HepG2 (cell line): ENCODE data around the gene NUP107.

ENCODE experiments used
- MTF1 ChIP-seq: sonication (generic); formaldehyde crosslinking; IDR thresholded peaks from 2 replicates; pipeline ENCODE4 v1.5.0; 2020; ENCODE audit warnings: missing genetic modification reagents
- TF ChIP-seq, protein P1 (sequence below), 2 experiments: fragments of 450-650 bp in 1 of 2; sonication (generic) in 1 of 2; formaldehyde crosslinking; IDR thresholded peaks; 2 replicates each; pipeline versions ENCODE4 v1.5.0 to v1.8.0; 2020 to 2022; ENCODE audit warnings: mild to moderate bottlenecking in 1 of 2, missing genetic modification reagents in 1 of 2

DNA sequence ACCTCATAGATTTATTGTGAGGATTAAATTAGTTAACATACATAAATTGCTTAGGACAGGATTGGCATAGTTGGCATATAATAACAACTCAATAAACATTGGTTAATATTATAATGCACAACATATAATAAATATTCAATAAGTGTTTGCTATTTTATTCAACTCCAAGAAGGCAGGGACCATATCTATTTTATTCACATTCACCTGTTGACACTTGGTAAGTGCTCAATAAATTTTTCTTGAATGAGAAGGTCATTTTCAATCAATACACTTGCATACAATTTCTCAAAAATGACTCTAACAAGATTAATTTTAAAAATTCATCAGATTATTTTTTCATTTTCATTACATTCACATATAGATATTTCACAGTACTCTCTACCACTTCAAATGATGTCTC, 12.4 kb upstream of the NUP107 start:
- TF ChIP-seq, protein P1, sequence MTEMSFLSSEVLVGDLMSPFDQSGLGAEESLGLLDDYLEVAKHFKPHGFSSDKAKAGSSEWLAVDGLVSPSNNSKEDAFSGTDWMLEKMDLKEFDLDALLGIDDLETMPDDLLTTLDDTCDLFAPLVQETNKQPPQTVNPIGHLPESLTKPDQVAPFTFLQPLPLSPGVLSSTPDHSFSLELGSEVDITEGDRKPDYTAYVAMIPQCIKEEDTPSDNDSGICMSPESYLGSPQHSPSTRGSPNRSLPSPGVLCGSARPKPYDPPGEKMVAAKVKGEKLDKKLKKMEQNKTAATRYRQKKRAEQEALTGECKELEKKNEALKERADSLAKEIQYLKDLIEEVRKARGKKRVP (CRISPR knock-in tag; IDR thresholded peaks at IDR 0.05): no peak
- no peak for TF ChIP-seq MTF1
